ENCODE data around the gene CD46. TPM values are rescaled to one million over a fixed set of nuclear protein-coding genes. Genes with fewer than 3 reads are reported as not detected.

The CD46 gene
- total RNA-seq, 1 experiment from 2014 or later = 214 TPM

DNA sequence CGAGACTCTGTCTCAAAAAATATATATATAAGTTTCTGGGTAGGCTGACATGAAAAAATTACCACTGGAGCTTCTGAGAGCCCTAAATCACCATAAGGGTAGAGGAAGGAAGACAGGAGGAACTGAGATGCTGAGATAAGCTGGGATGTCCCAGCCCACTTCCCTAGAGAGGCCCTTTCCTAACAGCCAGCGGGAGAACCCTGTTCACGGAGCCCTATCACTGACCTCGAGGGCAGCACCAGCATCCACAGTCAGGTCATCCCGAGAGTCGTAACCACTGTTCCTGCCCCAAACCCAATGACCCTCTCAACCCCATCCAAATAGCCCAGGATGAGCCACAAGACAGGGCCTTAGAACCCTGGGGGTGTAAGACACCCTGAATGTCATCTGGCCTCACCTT, 81.5 kb downstream of the CD46 start:
- Histone ChIP-seq H3K4me3 (no peak overlapping the region), H3K4me1 (replicated peaks; ENCODE audit: insufficient read depth) (no peaks in the 10 kb centered on the region), H3K27ac (no peak overlapping the region), H4K20me1 (ENCODE audit: insufficient read depth) (no peaks in the 10 kb centered on the region), H3F3A (ENCODE audit: insufficient read depth, low read depth) (no peaks in the 10 kb centered on the region), H3K36me3 (ENCODE audit: low read depth) (no peaks in the 10 kb centered on the region), H3K4me2 (no peak overlapping the region), H2AFZ (no peak overlapping the region), H3K9me3 (ENCODE audit: insufficient read depth, low read depth) (no peaks in the 10 kb centered on the region), H3K79me2 (ENCODE audit: low read depth) (no peaks in the 10 kb centered on the region), H3K9me2 (ENCODE audit: insufficient read depth) (no peaks in the 10 kb centered on the region), H3K27me3 (ENCODE audit: insufficient read depth, low read depth) (no peaks in the 10 kb centered on the region)
- no TSS peak for BruUV-seq (replicated peaks)
- ChIA-PET POLR2A (ENCODE audit: unreplicated experiment) (no interaction called here), CTCF (no interaction called here)
- no peak for DNase-seq
- no peak for TF ChIP-seq EZH2 (IDR thresholded peaks at IDR 0.05; ENCODE audit: low read depth)
- TF ChIP-seq, protein P1, sequence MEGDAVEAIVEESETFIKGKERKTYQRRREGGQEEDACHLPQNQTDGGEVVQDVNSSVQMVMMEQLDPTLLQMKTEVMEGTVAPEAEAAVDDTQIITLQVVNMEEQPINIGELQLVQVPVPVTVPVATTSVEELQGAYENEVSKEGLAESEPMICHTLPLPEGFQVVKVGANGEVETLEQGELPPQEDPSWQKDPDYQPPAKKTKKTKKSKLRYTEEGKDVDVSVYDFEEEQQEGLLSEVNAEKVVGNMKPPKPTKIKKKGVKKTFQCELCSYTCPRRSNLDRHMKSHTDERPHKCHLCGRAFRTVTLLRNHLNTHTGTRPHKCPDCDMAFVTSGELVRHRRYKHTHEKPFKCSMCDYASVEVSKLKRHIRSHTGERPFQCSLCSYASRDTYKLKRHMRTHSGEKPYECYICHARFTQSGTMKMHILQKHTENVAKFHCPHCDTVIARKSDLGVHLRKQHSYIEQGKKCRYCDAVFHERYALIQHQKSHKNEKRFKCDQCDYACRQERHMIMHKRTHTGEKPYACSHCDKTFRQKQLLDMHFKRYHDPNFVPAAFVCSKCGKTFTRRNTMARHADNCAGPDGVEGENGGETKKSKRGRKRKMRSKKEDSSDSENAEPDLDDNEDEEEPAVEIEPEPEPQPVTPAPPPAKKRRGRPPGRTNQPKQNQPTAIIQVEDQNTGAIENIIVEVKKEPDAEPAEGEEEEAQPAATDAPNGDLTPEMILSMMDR (conservative IDR thresholded peaks at IDR 0.05) = no peak
- intact Hi-C loops (cut with micrococcal nuclease; ENCODE audit: unreplicated experiment) = no loop called here

DNA sequence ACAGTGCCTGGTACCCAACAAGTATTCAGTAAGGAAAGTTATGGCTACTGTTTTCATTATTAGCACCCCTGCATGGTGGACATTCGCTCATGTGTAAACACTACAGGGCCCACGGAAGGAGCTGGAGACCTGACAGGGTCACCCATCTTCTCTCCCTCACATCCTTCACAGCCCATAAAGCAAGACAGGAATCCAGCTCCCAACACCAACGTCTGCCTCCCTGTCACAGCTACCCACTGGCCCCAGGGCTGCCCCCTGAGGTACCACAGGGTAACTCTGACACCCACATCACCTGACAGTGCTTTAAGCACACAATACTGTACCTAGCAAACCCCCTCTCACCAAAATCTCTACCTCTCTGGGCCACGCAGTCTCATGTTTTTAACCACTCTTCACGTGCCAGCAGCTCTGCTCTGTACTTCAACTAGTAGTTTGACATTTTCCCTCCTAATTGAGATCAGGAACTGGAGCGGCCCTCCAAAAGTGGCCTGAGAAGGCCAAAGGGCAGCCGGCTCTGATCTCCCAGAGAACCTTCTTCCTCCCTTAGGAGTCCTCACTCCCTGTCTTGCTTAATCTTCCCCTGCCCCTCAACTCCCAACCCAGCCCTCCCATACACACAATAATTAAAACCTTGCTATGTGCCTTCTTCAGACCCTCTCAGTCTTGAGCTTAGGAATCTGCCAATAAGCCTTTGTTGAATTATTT, 82.3 kb downstream of the CD46 start:
- Histone ChIP-seq H2AFZ (no peak overlapping the region), H3K27ac (no peak overlapping the region), H3K4me1 (replicated peaks; ENCODE audit: insufficient read depth) (no peaks in the 10 kb centered on the region), H3K27me3 (ENCODE audit: insufficient read depth, low read depth) (no peaks in the 10 kb centered on the region), H3K4me3 (no peak overlapping the region), H3K9me3 (ENCODE audit: insufficient read depth, low read depth) (no peaks in the 10 kb centered on the region), H3K4me2 (no peak overlapping the region), H3F3A (ENCODE audit: insufficient read depth, low read depth) (no peaks in the 10 kb centered on the region), H3K36me3 (ENCODE audit: low read depth) (no peaks in the 10 kb centered on the region), H4K20me1 (ENCODE audit: insufficient read depth) (no peaks in the 10 kb centered on the region), H3K79me2 (ENCODE audit: low read depth) (no peaks in the 10 kb centered on the region), H3K9me2 (ENCODE audit: insufficient read depth) (no peaks in the 10 kb centered on the region)
- CTCF ChIA-PET = interaction anchor here (0.9 kb wide), 1 partner anchor 11 kb away, joined by 3 read pairs; no protein-coding TSS in a partner anchor
- DNase-seq = no peak
- BruUV-seq (replicated peaks) = no TSS peak
- intact Hi-C loops (cut with micrococcal nuclease; ENCODE audit: unreplicated experiment) = no loop called here
- TF ChIP-seq, protein P1 (conservative IDR thresholded peaks at IDR 0.05) = no peak
- no peak for TF ChIP-seq EZH2 (IDR thresholded peaks at IDR 0.05; ENCODE audit: low read depth)
- POLR2A ChIA-PET (ENCODE audit: unreplicated experiment) = no interaction called here

DNA sequence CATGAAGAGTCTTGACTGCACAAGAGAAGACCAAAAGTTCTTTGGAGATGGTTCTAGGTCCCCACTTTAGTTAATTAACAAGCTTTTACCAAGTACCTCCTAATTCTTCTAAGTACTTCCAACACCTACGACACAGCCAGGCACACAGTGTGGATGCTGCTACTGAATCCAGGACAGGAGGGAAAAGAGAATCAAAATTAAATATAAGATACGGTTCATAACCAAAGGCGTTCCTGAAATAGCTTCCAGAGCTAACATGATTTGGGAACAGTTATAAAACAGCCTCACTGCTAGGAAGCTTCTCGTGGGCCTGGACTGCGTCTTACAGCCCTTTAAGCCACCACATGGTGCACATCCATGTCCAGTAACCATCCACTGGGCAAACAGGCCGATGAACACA, 84.1 kb downstream of the CD46 start:
- H3K36me3 ChIP-seq (ENCODE audit: low read depth) = no peaks in the 10 kb centered on the region
- no peak overlapping the region for H3K4me3 ChIP-seq
- CTCF ChIA-PET = interaction anchor here (0.5 kb wide), 1 partner anchor 127 kb away, joined by 6 read pairs; no protein-coding TSS in a partner anchor
- H4K20me1 ChIP-seq (ENCODE audit: insufficient read depth) = no peaks in the 10 kb centered on the region
- H3K9me3 ChIP-seq (ENCODE audit: insufficient read depth, low read depth) = no peaks in the 10 kb centered on the region
- intact Hi-C loops (cut with micrococcal nuclease; ENCODE audit: unreplicated experiment) = no loop called here
- H3K79me2 ChIP-seq (ENCODE audit: low read depth) = no peaks in the 10 kb centered on the region
- H3K27ac ChIP-seq = no peak overlapping the region
- H3K4me2 ChIP-seq = no peak overlapping the region
- H3F3A ChIP-seq (ENCODE audit: insufficient read depth, low read depth) = no peaks in the 10 kb centered on the region
- POLR2A ChIA-PET (ENCODE audit: unreplicated experiment) = no interaction called here
- TF ChIP-seq EZH2 (IDR thresholded peaks at IDR 0.05; ENCODE audit: low read depth) = no peak
- TF ChIP-seq, protein P1 (conservative IDR thresholded peaks at IDR 0.05) = no peak
- H3K27me3 ChIP-seq (ENCODE audit: insufficient read depth, low read depth) = no peaks in the 10 kb centered on the region
- H3K4me1 ChIP-seq (replicated peaks; ENCODE audit: insufficient read depth) = no peaks in the 10 kb centered on the region
- no TSS peak for BruUV-seq (replicated peaks)
- no peak for DNase-seq
- H2AFZ ChIP-seq = no peak overlapping the region
- H3K9me2 ChIP-seq (ENCODE audit: insufficient read depth) = no peaks in the 10 kb centered on the region
